Measurements from ENCODE around the gene PRSS1.

PRSS1 gene

DNA sequence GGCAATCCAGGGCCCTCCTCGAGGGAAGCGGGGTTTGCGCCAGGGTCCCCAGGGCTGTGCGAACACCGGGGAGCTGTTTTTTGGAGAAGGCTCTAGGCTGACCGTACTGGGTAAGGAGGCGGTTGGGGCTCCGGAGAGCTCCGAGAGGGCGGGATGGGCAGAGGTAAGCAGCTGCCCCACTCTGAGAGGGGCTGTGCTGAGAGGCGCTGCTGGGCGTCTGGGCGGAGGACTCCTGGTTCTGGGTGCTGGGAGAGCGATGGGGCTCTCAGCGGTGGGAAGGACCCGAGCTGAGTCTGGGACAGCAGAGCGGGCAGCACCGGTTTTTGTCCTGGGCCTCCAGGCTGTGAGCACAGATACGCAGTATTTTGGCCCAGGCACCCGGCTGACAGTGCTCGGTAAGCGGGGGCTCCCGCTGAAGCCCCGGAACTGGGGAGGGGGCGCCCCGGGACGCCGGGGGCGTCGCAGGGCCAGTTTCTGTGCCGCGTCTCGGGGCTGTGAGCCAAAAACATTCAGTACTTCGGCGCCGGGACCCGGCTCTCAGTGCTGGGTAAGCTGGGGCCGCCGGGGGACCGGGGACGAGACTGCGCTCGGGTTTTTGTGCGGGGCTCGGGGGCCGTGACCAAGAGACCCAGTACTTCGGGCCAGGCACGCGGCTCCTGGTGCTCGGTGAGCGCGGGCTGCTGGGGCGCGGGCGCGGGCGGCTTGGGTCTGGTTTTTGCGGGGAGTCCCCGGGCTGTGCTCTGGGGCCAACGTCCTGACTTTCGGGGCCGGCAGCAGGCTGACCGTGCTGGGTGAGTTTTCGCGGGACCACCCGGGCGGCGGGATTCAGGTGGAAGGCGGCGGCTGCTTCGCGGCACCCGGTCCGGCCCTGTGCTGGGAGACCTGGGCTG lies 47.5 kb downstream of the PRSS1 start:
- DNase-seq: peak; percentile 37

DNA sequence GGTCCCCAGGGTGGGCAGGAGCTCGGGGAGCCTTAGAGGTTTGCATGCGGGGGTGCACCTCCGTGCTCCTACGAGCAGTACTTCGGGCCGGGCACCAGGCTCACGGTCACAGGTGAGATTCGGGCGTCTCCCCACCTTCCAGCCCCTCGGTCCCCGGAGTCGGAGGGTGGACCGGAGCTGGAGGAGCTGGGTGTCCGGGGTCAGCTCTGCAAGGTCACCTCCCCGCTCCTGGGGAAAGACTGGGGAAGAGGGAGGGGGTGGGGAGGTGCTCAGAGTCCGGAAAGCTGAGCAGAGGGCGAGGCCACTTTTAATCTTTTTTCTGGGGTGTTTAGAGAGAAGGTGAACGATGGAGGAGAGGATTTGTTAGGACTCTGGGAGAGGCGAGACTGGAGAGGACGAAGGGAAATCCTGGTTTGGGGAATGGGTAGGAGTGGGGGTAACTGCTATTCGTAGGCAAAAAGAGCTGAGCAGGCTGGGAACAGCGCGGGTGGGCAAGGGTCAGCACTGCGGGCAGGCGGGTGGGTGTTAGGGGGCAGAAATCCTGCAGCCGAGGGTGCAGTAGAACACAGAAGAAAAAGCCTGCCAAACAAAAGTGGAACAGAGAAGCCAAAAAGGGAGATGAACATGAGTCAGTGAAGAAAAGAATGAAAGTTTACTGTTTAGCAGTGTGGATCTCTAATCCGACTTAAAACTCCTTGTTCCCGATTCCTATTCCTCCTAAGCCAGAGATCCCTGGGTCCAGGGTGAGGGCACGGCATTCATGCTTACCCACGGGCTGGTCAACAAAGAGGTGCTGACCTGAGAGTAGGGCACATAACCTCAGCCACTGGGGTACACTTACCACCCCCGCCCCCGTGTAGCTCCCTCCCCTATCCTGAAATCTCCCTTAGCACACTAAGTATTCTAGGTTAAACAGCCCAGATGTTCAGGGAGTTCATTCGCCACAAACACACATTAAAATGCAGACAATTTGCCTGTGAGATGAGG lies 48.4 kb downstream of the PRSS1 start:
- peak; percentile 48 for DNase-seq

DNA sequence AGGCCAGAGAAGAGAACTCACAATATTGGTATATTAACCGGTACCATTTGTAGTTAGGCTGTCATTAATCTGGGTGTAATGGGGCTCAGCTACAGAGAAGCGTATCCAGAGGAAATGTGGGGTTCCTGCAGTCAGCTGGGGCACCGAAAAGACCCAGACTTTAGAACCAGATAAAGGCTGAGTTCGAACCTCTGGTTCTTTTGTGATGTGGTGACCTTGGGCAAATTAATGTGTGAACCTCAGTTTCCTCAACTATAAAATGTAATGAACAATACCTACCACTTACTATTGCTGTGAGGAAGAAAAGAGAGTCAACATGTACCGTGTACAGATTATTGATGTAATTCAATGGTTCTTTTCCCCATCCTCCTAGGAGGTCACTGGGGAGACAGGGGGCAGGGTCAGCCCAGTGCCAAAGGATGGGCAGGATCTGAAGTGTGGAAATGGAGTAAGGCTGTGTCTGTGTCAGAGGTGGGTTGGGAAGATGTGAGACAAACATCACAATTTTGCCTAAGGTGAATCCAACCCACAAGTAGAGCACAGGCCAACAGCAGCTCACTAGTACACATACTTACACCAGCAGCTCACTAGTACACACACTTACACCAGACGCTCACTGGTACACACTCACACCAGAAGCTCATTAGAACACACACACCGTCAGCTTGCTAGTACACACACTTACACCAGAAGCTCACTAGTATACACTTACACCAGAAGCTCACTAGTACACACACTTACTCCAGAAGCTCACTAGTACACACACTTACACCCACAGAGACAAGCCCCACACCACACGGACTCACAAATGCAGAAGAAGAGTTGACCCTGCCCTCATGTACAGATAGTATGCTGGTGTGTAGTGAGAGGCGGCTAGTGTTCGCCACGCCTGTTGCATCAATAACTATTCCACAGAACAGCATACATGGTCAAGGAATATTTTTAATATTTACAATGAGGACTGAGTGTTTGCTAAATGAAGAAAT lies 49.5 kb downstream of the PRSS1 start:
- peak; percentile 49 for DNase-seq

DNA sequence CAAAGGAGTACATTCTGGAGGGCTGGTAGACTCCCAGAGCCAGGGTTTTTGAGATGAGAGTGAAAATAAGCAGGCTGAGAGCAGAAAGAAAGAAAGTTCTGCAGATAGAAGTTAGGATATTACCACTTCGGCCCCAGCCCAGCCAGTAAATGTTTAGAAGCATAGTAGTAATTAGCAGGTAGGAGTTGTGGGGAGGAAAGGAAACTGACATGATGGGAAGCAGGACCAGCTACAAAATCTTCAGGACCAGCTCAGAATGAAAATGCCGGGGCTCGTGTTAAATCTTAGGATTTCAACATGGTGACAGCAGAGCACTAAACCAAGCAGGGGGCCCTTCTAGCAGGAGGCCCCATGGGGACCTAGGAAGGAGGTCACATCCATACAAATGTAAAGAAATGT lies 50.2 kb downstream of the PRSS1 start:
- DNase-seq: no peak

DNA sequence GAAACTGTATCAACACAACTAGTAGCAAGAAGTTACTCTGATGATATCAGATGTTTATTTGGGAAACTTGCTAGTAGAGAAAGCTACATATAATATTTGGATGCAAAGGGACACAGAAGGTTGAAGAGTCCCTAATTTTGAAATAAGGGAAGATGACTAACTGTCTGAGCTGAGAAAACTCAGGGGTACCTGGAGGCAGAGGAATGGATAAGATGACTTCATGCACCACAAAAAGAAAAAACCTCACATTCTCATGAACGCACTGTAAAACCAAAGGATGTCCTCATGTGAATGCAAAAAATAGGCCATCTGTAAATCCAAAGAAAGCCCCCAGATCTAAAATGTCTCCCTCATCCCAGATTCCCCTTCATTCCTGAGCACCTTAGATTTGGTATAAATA lies 50.8 kb downstream of the PRSS1 start:
- no peak for DNase-seq

DNA sequence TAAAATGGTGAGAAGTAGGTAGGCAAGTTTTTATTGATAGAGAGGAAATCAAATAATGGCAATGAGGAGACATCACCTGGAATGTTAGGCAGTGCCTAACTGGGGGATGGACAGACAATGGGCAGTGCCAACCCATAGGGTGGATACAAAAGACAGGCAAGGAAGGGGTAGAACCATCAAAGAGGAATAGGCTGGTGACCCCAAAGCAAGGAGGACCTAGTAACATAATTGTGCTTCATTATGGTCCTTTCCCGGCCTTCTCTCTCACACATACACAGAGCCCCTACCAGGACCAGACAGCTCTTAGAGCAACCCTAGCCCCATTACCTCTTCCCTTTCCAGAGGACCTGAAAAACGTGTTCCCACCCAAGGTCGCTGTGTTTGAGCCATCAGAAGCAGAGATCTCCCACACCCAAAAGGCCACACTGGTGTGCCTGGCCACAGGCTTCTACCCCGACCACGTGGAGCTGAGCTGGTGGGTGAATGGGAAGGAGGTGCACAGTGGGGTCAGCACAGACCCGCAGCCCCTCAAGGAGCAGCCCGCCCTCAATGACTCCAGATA lies 51.5 kb downstream of the PRSS1 start:
- no peak for DNase-seq

DNA sequence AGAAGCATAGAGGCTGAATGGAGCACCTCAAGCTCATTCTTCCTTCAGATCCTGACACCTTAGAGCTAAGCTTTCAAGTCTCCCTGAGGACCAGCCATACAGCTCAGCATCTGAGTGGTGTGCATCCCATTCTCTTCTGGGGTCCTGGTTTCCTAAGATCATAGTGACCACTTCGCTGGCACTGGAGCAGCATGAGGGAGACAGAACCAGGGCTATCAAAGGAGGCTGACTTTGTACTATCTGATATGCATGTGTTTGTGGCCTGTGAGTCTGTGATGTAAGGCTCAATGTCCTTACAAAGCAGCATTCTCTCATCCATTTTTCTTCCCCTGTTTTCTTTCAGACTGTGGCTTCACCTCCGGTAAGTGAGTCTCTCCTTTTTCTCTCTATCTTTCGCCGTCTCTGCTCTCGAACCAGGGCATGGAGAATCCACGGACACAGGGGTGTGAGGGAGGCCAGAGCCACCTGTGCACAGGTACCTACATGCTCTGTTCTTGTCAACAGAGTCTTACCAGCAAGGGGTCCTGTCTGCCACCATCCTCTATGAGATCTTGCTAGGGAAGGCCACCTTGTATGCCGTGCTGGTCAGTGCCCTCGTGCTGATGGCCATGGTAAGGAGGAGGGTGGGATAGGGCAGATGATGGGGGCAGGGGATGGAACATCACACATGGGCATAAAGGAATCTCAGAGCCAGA lies 52.5 kb downstream of the PRSS1 start:
- no peak for DNase-seq

DNA sequence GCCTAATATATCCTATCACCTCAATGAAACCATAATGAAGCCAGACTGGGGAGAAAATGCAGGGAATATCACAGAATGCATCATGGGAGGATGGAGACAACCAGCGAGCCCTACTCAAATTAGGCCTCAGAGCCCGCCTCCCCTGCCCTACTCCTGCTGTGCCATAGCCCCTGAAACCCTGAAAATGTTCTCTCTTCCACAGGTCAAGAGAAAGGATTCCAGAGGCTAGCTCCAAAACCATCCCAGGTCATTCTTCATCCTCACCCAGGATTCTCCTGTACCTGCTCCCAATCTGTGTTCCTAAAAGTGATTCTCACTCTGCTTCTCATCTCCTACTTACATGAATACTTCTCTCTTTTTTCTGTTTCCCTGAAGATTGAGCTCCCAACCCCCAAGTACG lies 53.0 kb downstream of the PRSS1 start:
- DNase-seq: no peak

All from CD4-positive, alpha-beta T cell treated with Interferon gamma for 1 hour (primary cell).